Measurements from ENCODE around the gene TMUB1.
A peak's percentile ranks its signal among the peaks of the same experiment; 100 is the strongest.

TMUB1 gene

GRCh38 chr7:151121380-151122170 lies 38.3 kb upstream of the TMUB1 start:
- DNase-seq (ENCODE audit: low read depth in 2 of 2) = no peak

GRCh38 chr7:151120896-151121295 lies 37.6 kb upstream of the TMUB1 start:
- DNase-seq (ENCODE audit: low read depth in 2 of 2) = no peak

GRCh38 chr7:151119902-151120301 lies 36.6 kb upstream of the TMUB1 start:
- no peak for DNase-seq (ENCODE audit: low read depth in 2 of 2)

GRCh38 chr7:151119055-151119415 lies 35.7 kb upstream of the TMUB1 start:
- no peak for DNase-seq (ENCODE audit: low read depth in 2 of 2)

GRCh38 chr7:151118108-151119054 lies 35.1 kb upstream of the TMUB1 start:
- DNase-seq (ENCODE audit: low read depth in 2 of 2) = no peak

- no peak for DNase-seq (ENCODE audit: low read depth in 2 of 2)
Observed at GRCh38 chr7:151117565-151117964, 34.3 kb upstream of the TMUB1 start.

GRCh38 chr7:151116603-151117440 lies 33.5 kb upstream of the TMUB1 start:
- no peak for DNase-seq (ENCODE audit: low read depth in 2 of 2)

- DNase-seq (ENCODE audit: low read depth in 2 of 2) = no peak
Observed at GRCh38 chr7:151115836-151116418, 32.6 kb upstream of the TMUB1 start.

- DNase-seq (ENCODE audit: low read depth in 2 of 2) = peak; percentile 30 to 36
Observed at GRCh38 chr7:151115121-151115835, 32.0 kb upstream of the TMUB1 start.

GRCh38 chr7:151114151-151115090 lies 31.1 kb upstream of the TMUB1 start:
- DNase-seq (ENCODE audit: low read depth in 2 of 2) = no peak

- DNase-seq (ENCODE audit: low read depth in 2 of 2) = no peak
Observed at GRCh38 chr7:151113344-151114150, 30.3 kb upstream of the TMUB1 start.

- peak; percentile 70 to 72 for DNase-seq (ENCODE audit: low read depth in 2 of 2)
Observed at GRCh38 chr7:151110941-151111645, 27.8 kb upstream of the TMUB1 start.

- DNase-seq (ENCODE audit: low read depth in 2 of 2) = no peak
Observed at GRCh38 chr7:151110236-151110940, 27.1 kb upstream of the TMUB1 start.

- DNase-seq (ENCODE audit: low read depth in 2 of 2) = no peak
Observed at GRCh38 chr7:151109094-151110048, 26.1 kb upstream of the TMUB1 start.

- no peak for DNase-seq (ENCODE audit: low read depth in 2 of 2)
Observed at GRCh38 chr7:151107882-151108281, 24.6 kb upstream of the TMUB1 start.
